ENCODE measurements around the gene KANK4.

GRCh38 chr1:62280960-62281465, 38.2 kb downstream of the KANK4 start:
- TF ChIP-seq POLR2AphosphoS5 (IDR thresholded peaks at IDR 0.05; ENCODE audit: low read depth, low read length) (no peak), POLR2A (IDR thresholded peaks at IDR 0.05; ENCODE audit: low read depth, low read length) (no peak), SPI1 (IDR thresholded peaks at IDR 0.05; ENCODE audit: low read depth, low read length) (no peak)

All from GM12891 (cell line).